ENCODE measurements around the gene TSPAN9.

- no peak for TF ChIP-seq EZH2 (IDR thresholded peaks at IDR 0.05)
- TF ChIP-seq CTCF (IDR thresholded peaks at IDR 0.05), result no peak
These were observed 26.6 kb downstream of the TSPAN9 start for GRCh38 chr12:3103806-3104205.
